Measurements from ENCODE around the gene GOLGA8N.

The GOLGA8N gene

DNA sequence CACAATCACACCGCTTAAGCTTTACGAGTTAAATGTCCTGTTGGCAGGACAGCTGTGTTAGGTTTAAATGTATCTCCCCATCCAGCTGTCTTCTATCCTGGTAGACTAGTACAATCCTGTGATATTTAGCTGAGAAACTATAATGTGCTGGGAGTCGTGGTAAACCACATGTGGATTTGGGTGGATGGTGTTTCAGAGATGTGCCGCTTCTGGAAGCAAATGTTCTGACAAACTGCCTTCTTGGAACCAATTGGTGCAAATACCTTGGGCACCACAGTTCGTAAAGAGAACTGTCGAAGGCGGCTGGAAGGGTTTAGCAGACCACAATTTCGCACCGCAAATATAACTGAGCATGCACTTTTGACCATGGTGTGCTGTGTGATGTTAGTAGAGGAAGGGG, 63.2 kb downstream of the GOLGA8N start:
- Histone ChIP-seq H3K79me2 (no peaks in the 10 kb centered on the region), H3K4me2 (ENCODE audit: low read length) (no peak overlapping the region), H3K36me3 (ENCODE audit: control insufficient read depth, insufficient read depth, low read length) (no peaks in the 10 kb centered on the region), H3K27ac (no peak overlapping the region), H3K9me3 (ENCODE audit: control insufficient read depth, low read length) (no peaks in the 10 kb centered on the region), H3K9ac (no peak overlapping the region), H3K4me3 (ENCODE audit: low read depth, low read length) (no peak overlapping the region), H3K4me1 (peaks cover 22% of the 10 kb centered on the region), H3K27me3 (ENCODE audit: control insufficient read depth, insufficient read depth, low read length) (no peaks in the 10 kb centered on the region), H2AFZ (no peak overlapping the region)
- TF ChIP-seq, protein P1, sequence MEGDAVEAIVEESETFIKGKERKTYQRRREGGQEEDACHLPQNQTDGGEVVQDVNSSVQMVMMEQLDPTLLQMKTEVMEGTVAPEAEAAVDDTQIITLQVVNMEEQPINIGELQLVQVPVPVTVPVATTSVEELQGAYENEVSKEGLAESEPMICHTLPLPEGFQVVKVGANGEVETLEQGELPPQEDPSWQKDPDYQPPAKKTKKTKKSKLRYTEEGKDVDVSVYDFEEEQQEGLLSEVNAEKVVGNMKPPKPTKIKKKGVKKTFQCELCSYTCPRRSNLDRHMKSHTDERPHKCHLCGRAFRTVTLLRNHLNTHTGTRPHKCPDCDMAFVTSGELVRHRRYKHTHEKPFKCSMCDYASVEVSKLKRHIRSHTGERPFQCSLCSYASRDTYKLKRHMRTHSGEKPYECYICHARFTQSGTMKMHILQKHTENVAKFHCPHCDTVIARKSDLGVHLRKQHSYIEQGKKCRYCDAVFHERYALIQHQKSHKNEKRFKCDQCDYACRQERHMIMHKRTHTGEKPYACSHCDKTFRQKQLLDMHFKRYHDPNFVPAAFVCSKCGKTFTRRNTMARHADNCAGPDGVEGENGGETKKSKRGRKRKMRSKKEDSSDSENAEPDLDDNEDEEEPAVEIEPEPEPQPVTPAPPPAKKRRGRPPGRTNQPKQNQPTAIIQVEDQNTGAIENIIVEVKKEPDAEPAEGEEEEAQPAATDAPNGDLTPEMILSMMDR (IDR thresholded peaks at IDR 0.05), result no peak

Measured in parathyroid adenoma (tissue), 2 donors.